H9 (cell line): Measurements from ENCODE around the gene COL4A6. TPM values are rescaled to one million over a fixed set of nuclear protein-coding genes. Genes with fewer than 3 reads are reported as not detected.

Experiments used
- DNase-seq: peaks from one replicate; pipeline ENCODE4 v3.0.0-alpha.2; 2017
- H2AFZ ChIP-seq: one replicate; pipeline ENCODE4 v1.6.1; 2013; ENCODE audit warnings: mild to moderate bottlenecking, low read length, control low read depth, moderate library complexity
- H2AK5ac ChIP-seq: 2 replicates; pipeline ENCODE4 v1.6.1; 2013; ENCODE audit warnings: low read length, control low read depth, mixed read lengths; ENCODE audit not compliant: insufficient read length
- H2BK120ac ChIP-seq: one replicate; pipeline ENCODE4 v1.6.1; 2013; ENCODE audit warnings: low read depth, mild to moderate bottlenecking, low read length, control low read depth, inconsistent platforms; ENCODE audit not compliant: poor library complexity, severe bottlenecking
- H2BK12ac ChIP-seq: 2 replicates; pipeline ENCODE4 v1.6.1; 2013; ENCODE audit warnings: low read length, control low read depth, mixed read lengths, low read depth; ENCODE audit not compliant: insufficient read length
- H2BK15ac ChIP-seq: 2 replicates; pipeline ENCODE4 v1.6.1; 2013; ENCODE audit warnings: low read depth, low read length, control low read depth
- H2BK20ac ChIP-seq: one replicate; pipeline ENCODE4 v1.6.1; 2013; ENCODE audit warnings: low read depth, mild to moderate bottlenecking, low read length, control low read depth, inconsistent platforms; ENCODE audit not compliant: poor library complexity, severe bottlenecking
- H2BK5ac ChIP-seq: 2 replicates; pipeline ENCODE4 v1.6.1; 2013; ENCODE audit warnings: low read length, control low read depth, mixed read lengths; ENCODE audit not compliant: insufficient read length
- H3K14ac ChIP-seq: 2 replicates; pipeline ENCODE4 v1.6.1; 2013; ENCODE audit warnings: low read length, control low read depth; ENCODE audit not compliant: insufficient read depth
- H3K18ac ChIP-seq: 2 replicates; pipeline ENCODE4 v1.6.1; 2013; ENCODE audit warnings: low read depth, mild to moderate bottlenecking, mixed read lengths, low read length, control low read depth; ENCODE audit not compliant: insufficient read length
- H3K23ac ChIP-seq: 2 replicates; pipeline ENCODE4 v1.6.1; 2013; ENCODE audit warnings: low read length, control low read depth, mixed read lengths, low read depth; ENCODE audit not compliant: insufficient read length
- H3K23me2 ChIP-seq: 2 replicates; pipeline ENCODE4 v1.6.1; 2013; ENCODE audit warnings: low read depth, mild to moderate bottlenecking, mixed read lengths, low read length, control low read depth; ENCODE audit not compliant: insufficient read length, poor library complexity, severe bottlenecking
- H3K27ac ChIP-seq: 2 replicates; pipeline ENCODE4 v1.5.1; 2013; ENCODE audit warnings: low read length, control low read depth, mixed read lengths, low read depth; ENCODE audit not compliant: insufficient read length
- H3K27me3 ChIP-seq: 2 replicates; pipeline ENCODE4 v1.6.1; 2013; ENCODE audit warnings: low read length, control low read depth, inconsistent platforms; ENCODE audit not compliant: insufficient read depth
- H3K4ac ChIP-seq: 2 replicates; pipeline ENCODE4 v1.6.1; 2013; ENCODE audit warnings: low read depth, mild to moderate bottlenecking, control low read depth, inconsistent platforms, low read length, moderate library complexity
- H3K4me1 ChIP-seq: 2 replicates; pipeline ENCODE4 v1.6.1; 2013; ENCODE audit warnings: low read length, control low read depth, inconsistent platforms; ENCODE audit not compliant: insufficient read depth
- H3K4me2 ChIP-seq: 2 replicates; pipeline ENCODE4 v1.6.1; 2013; ENCODE audit warnings: low read length, control low read depth, mixed read lengths; ENCODE audit not compliant: insufficient read length, insufficient read depth
- H3K56ac ChIP-seq: 2 replicates; pipeline ENCODE4 v1.6.1; 2013; ENCODE audit warnings: low read depth, mild to moderate bottlenecking, mixed read lengths, low read length, control low read depth; ENCODE audit not compliant: insufficient read length
- H3K79me1 ChIP-seq: 2 replicates; pipeline ENCODE4 v1.6.1; 2013; ENCODE audit warnings: low read depth, mild to moderate bottlenecking, moderate library complexity, low read length, control low read depth, inconsistent platforms; ENCODE audit not compliant: insufficient read depth, poor library complexity, severe bottlenecking
- H3K79me2 ChIP-seq: 2 replicates; pipeline ENCODE4 v1.6.1; 2013; ENCODE audit warnings: low read length, control low read depth, inconsistent platforms; ENCODE audit not compliant: insufficient read depth
- H3K9ac ChIP-seq: 2 replicates; pipeline ENCODE4 v1.6.1; 2013; ENCODE audit warnings: low read length, control low read depth, mixed read lengths; ENCODE audit not compliant: insufficient read length; ENCODE audit errors: extremely low read depth
- H3K9me3 ChIP-seq: one replicate; pipeline ENCODE4 v1.6.1; 2013; ENCODE audit warnings: low read depth, low read length, inconsistent platforms; ENCODE audit not compliant: control insufficient read depth
- H3T11ph ChIP-seq: one replicate; pipeline ENCODE4 v1.6.1; 2013; ENCODE audit warnings: mild to moderate bottlenecking, low read length, control low read depth, inconsistent platforms
- H4K20me1 ChIP-seq: one replicate; pipeline ENCODE4 v1.6.1; 2013; ENCODE audit not compliant: control insufficient read depth, insufficient read length, insufficient read depth
- H4K5ac ChIP-seq: 2 replicates; pipeline ENCODE4 v1.6.1; 2013; ENCODE audit warnings: low read depth, mild to moderate bottlenecking, mixed read lengths, low read length, control low read depth; ENCODE audit not compliant: insufficient read length
- H4K8ac ChIP-seq: replicated peaks from 2 replicates; pipeline ENCODE4 v1.6.1; 2013; ENCODE audit warnings: low read length, control low read depth, mixed read lengths, low read depth; ENCODE audit not compliant: insufficient read length
- H4K91ac ChIP-seq: 2 replicates; pipeline ENCODE4 v1.6.1; 2013; ENCODE audit warnings: low read depth, mild to moderate bottlenecking, moderate library complexity, mixed read lengths, low read length, control low read depth; ENCODE audit not compliant: insufficient read length
- H3K27ac Mint-ChIP-seq, 3 experiments: 2 replicates in 2 of 3; 3 replicates in 1 of 3; pipeline ENCODE4 v1.8.0; 2020 to 2021; ENCODE audit warnings: mixed read lengths in 3 of 3, mild to moderate bottlenecking in 1 of 3, moderate library complexity in 1 of 3
- H3K27me3 Mint-ChIP-seq: 2 replicates; pipeline ENCODE4 v1.8.0; 2021; ENCODE audit warnings: low read depth, mild to moderate bottlenecking, moderate library complexity, mixed read lengths
- H3K36me3 Mint-ChIP-seq, 3 experiments: 2 replicates in 2 of 3; 3 replicates in 1 of 3; pipeline ENCODE4 v1.8.0; 2020 to 2021; ENCODE audit warnings: low read depth in 3 of 3, mixed read lengths in 3 of 3; ENCODE audit not compliant: insufficient read depth in 1 of 3
- H3K4me1 Mint-ChIP-seq, 2 experiments: 2 replicates each; pipeline ENCODE4 v1.8.0; 2020; ENCODE audit warnings: mixed read lengths in 2 of 2
- H3K4me3 Mint-ChIP-seq, 2 experiments: 2 replicates in 1 of 2; 3 replicates in 1 of 2; pipeline ENCODE4 v1.8.0; 2020 to 2021; ENCODE audit warnings: mild to moderate bottlenecking in 2 of 2, mixed read lengths in 2 of 2, moderate library complexity in 1 of 2
- H3K9me3 Mint-ChIP-seq, 2 experiments: 2 replicates in 1 of 2; 3 replicates in 1 of 2; pipeline ENCODE4 v1.8.0; 2020; ENCODE audit warnings: mild to moderate bottlenecking in 2 of 2, mixed read lengths in 2 of 2, moderate library complexity in 1 of 2
- CTCF ChIP-seq: fragments of 200-600 bp; sonication (generic); conservative IDR thresholded peaks from 3 replicates; pipeline ENCODE4 v1.8.0; 2021; ENCODE audit warnings: antibody characterized with exemption, mild to moderate bottlenecking
- WGBS: extraction: QIAGEN DNeasy Blood & Tissue Kit; methylation state at CpG from one replicate; pipeline ENCODE4 v1.1.7; 2013; ENCODE audit warnings: missing lambda C conversion rate, low lambda C conversion rate, mixed read lengths; ENCODE audit not compliant: insufficient read length; ENCODE audit errors: extremely low coverage; 5-methylcytosine and 5-hydroxymethylcytosine counted together
- total RNA-seq: library from RNA; stranded (reverse); gene quantifications from 2 replicates; pipeline ENCODE4 v1.2.1, GENCODE V29; 2021

COL4A6 gene
- total RNA-seq, 1 experiment from 2014 or later, result 16.7 TPM

DNA sequence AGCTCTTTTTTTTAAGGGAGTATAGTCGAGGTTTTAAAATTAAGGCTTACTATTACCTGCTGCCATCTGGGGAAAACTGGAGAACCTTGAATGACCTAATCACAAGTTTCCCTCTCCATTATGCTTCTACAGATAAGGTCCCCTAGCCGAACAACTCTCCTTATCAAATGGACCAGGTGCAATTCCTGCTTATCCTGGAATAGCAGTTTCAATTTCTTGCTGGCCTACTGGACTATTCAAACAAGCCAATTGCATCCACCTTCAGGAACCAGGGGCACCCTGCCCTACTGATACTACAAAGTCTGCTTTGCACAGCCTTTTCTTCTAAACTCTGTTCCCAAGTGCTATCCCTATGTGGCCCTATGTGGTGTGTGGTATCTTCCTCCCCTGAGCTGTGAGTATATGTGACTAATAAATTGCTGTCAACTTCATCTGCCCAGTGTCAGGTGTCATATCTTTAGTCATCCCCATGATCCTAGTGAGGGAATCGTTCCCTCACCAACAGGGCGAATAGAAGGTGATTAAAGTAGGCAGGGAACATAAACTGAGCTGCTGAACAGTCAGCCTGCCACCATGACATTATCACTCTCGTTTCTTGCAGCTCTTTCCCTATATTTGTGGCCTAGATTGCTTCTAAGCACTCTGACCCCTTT, 218.1 kb downstream of the COL4A6 start:
- Histone ChIP-seq H3K56ac (no peak overlapping the region), H3K79me2 (no peaks in the 10 kb centered on the region), H3K23ac (no peak overlapping the region), H3K4me2 (no peak overlapping the region), H4K5ac (no peak overlapping the region), H3K79me1 (no peaks in the 10 kb centered on the region), H4K91ac (no peak overlapping the region), H3K27ac (no peak overlapping the region), H2BK120ac (no peak overlapping the region), H2BK20ac (no peak overlapping the region), H3K9ac (no peak overlapping the region), H3K9me3 (no peaks in the 10 kb centered on the region), H2BK5ac (no peak overlapping the region), H3T11ph (no peak overlapping the region), H3K4me1 (no peaks in the 10 kb centered on the region), H3K14ac (no peak overlapping the region), H3K23me2 (no peaks in the 10 kb centered on the region), H2AK5ac (no peak overlapping the region), H3K18ac (no peak overlapping the region), H2AFZ (no peak overlapping the region), H2BK12ac (no peak overlapping the region), H4K8ac (no peak overlapping the region), H3K4ac (no peak overlapping the region), H3K27me3 (no peaks in the 10 kb centered on the region), H4K20me1 (no peaks in the 10 kb centered on the region), H2BK15ac (no peak overlapping the region)
- Mint-ChIP-seq H3K27ac (peak overlapping the region in 1 of 3 experiments; percentile 21; a peak in 1 of 7 replicates), H3K27me3 (no peaks in the 10 kb centered on the region), H3K4me1 (peaks cover 5 to 6% of the 10 kb centered on the region in 2 experiments), H3K9me3 (no peaks in the 10 kb centered on the region), H3K4me3 (no peak overlapping the region), H3K36me3 (peaks cover 0 to 8% (median 5%) of the 10 kb centered on the region in 3 experiments; a peak in 3 of 7 replicates)
- WGBS, result no CpG with 5 or more reads among the region's 5 CpGs
- no peak for TF ChIP-seq CTCF
- DNase-seq, result no peak
